Mammary epithelial cell (primary cell): ENCODE results near the gene SLCO2A1.

Source experiments
- EZH2 ChIP-seq: IDR thresholded peaks from 2 replicates; pipeline ENCODE4 v1.6.1; 2012; ENCODE audit warnings: low read length, inconsistent platforms, borderline replicate concordance
- TF ChIP-seq, protein P1 (sequence below), 2 donors: IDR thresholded peaks in 1 of 2; conservative IDR thresholded peaks in 1 of 2; 2 replicates each; pipeline ENCODE4 v1.5.1; 2011 to 2012; ENCODE audit warnings: inconsistent platforms in 2 of 2, low read length in 2 of 2, mild to moderate bottlenecking in 2 of 2, control low read depth in 1 of 2, low read depth in 1 of 2; ENCODE audit not compliant: insufficient read depth in 1 of 2; ENCODE audit errors: extremely low read depth in 1 of 2

DNA sequence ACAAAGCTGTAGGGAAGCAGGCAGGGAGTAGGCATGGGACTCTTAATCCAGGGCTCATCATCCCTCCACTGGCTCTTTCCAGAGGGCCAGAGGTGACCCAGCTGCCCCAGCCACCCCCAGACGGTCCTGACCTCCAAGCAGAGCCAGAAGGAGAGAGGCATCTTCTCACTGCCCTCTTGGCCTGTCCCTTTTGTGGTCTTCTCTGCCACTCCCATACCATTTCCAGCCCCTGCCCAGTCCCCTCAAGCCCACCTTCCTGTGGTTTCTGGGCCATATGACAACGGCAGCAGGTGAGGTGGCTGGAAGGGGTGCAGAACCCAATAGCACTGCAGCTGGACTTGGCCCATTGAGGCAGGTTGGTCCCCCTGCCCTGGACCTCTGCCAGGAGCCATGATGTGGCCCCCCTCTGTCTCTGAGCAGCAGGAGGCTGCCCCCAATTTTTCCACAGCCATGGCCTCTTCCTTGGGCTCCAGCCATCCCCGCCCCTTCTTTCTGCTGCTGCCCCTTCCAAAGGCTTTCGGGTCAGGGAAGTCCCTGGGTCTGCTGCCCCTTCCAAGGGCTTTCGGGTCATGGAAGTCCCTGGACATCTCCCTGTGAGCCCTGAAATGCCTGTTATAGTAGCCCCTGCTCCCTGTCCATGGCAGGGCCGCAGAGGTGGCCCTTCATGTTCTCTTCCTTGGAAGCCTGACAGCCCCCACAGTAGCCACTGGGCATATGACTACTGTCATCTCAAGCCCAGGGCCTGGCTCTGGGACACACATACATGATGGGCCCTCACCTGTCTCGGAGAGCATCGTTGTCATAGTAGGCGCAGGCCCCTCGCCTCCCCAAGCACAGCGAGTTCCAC is 94.5 kb downstream of the SLCO2A1 start:
- TF ChIP-seq, protein P1, sequence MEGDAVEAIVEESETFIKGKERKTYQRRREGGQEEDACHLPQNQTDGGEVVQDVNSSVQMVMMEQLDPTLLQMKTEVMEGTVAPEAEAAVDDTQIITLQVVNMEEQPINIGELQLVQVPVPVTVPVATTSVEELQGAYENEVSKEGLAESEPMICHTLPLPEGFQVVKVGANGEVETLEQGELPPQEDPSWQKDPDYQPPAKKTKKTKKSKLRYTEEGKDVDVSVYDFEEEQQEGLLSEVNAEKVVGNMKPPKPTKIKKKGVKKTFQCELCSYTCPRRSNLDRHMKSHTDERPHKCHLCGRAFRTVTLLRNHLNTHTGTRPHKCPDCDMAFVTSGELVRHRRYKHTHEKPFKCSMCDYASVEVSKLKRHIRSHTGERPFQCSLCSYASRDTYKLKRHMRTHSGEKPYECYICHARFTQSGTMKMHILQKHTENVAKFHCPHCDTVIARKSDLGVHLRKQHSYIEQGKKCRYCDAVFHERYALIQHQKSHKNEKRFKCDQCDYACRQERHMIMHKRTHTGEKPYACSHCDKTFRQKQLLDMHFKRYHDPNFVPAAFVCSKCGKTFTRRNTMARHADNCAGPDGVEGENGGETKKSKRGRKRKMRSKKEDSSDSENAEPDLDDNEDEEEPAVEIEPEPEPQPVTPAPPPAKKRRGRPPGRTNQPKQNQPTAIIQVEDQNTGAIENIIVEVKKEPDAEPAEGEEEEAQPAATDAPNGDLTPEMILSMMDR (conservative IDR thresholded peaks at IDR 0.05 in 1 of 2, IDR thresholded peaks at IDR 0.05 in 1 of 2; ENCODE audit: extremely low read depth in 1 of 2, insufficient read depth in 1 of 2, low read depth in 1 of 2, low read length in 2 of 2): no peak
- no peak for TF ChIP-seq EZH2
